Astrocyte (in vitro differentiated cells and primary cell): ENCODE data around the gene CFAP206. TPM values are rescaled to one million over a fixed set of nuclear protein-coding genes. Genes with fewer than 3 reads are reported as not detected.

ENCODE experiments used
- DNase-seq: peaks from one replicate; pipeline ENCODE4 v3.0.0-alpha.2; 2010; ENCODE audit warnings: low read depth
- FAIRE-seq: peaks from 2 replicates; lab custom pipeline; 2011; peaks lifted over from hg19 to GRCh38; lab: Jason Lieb, UNC
- H2AFZ ChIP-seq: 2 replicates; pipeline ENCODE4 v1.6.0; 2012; ENCODE audit warnings: low read depth, low read length, inconsistent platforms
- H3K27ac ChIP-seq: 2 replicates; pipeline ENCODE4 v1.5.1; 2011; ENCODE audit warnings: low read depth, low read length, inconsistent platforms
- H3K27me3 ChIP-seq: 2 replicates; pipeline ENCODE4 v1.6.0; 2011; ENCODE audit warnings: low read length, inconsistent platforms; ENCODE audit not compliant: insufficient read depth
- H3K36me3 ChIP-seq: 2 replicates; pipeline ENCODE4 v1.5.1; 2011; ENCODE audit warnings: low read length, inconsistent platforms; ENCODE audit not compliant: insufficient read depth
- H3K4me1 ChIP-seq: 2 replicates; pipeline ENCODE4 v1.5.1; 2011; ENCODE audit warnings: low read length, inconsistent platforms; ENCODE audit not compliant: insufficient read depth
- H3K4me2 ChIP-seq: 2 replicates; pipeline ENCODE4 v1.6.0; 2012; ENCODE audit warnings: low read length, inconsistent platforms
- H3K4me3 ChIP-seq: 2 replicates; pipeline ENCODE4 v1.5.1; 2011; ENCODE audit warnings: low read depth, mild to moderate bottlenecking, low read length, inconsistent platforms; ENCODE audit not compliant: insufficient read depth
- H3K79me2 ChIP-seq: 2 replicates; pipeline ENCODE4 v1.6.0; 2012; ENCODE audit warnings: mild to moderate bottlenecking, low read length, inconsistent platforms; ENCODE audit not compliant: insufficient read depth
- H3K9ac ChIP-seq: 2 replicates; pipeline ENCODE4 v1.6.0; 2012; ENCODE audit warnings: mild to moderate bottlenecking, low read length, inconsistent platforms
- H3K9me3 ChIP-seq: 2 replicates; pipeline ENCODE4 v1.5.1; 2012; ENCODE audit warnings: low read depth, mild to moderate bottlenecking, low read length, inconsistent platforms; ENCODE audit not compliant: insufficient read depth
- H4K20me1 ChIP-seq: 2 replicates; pipeline ENCODE4 v1.6.0; 2012; ENCODE audit warnings: low read length, inconsistent platforms; ENCODE audit not compliant: insufficient read depth
- H3K27ac Mint-ChIP-seq: one replicate; pipeline ENCODE4 v1.8.0; 2021; ENCODE audit warnings: mild to moderate bottlenecking, mixed read lengths; ENCODE audit not compliant: unreplicated experiment
- H3K27me3 Mint-ChIP-seq: one replicate; pipeline ENCODE4 v1.8.0; 2021; ENCODE audit warnings: low read depth, mixed read lengths; ENCODE audit not compliant: unreplicated experiment
- H3K36me3 Mint-ChIP-seq: one replicate; pipeline ENCODE4 v1.8.0; 2021; ENCODE audit warnings: low read depth, mixed read lengths; ENCODE audit not compliant: unreplicated experiment
- H3K4me1 Mint-ChIP-seq: one replicate; pipeline ENCODE4 v1.8.0; 2021; ENCODE audit warnings: low read depth, mixed read lengths; ENCODE audit not compliant: unreplicated experiment
- H3K4me3 Mint-ChIP-seq: one replicate; pipeline ENCODE4 v1.8.0; 2021; ENCODE audit warnings: mild to moderate bottlenecking, moderate library complexity, mixed read lengths; ENCODE audit not compliant: unreplicated experiment
- H3K9me3 Mint-ChIP-seq: one replicate; pipeline ENCODE4 v1.8.0; 2021; ENCODE audit warnings: mild to moderate bottlenecking, mixed read lengths; ENCODE audit not compliant: unreplicated experiment
- CTCF ChIP-seq: IDR thresholded peaks from 2 replicates; pipeline ENCODE4 v1.5.1; 2011; ENCODE audit warnings: low read depth, mild to moderate bottlenecking, inconsistent platforms, low read length, moderate library complexity; ENCODE audit not compliant: insufficient read depth
- EZH2 ChIP-seq: IDR thresholded peaks from 2 replicates; pipeline ENCODE4 v1.6.1; 2012; ENCODE audit warnings: mild to moderate bottlenecking, low read length, inconsistent platforms; ENCODE audit not compliant: insufficient read depth
- total RNA-seq: library from RNA; stranded (reverse); gene quantifications from 2 replicates; pipeline ENCODE4 v1.2.1, GENCODE V29; 2021

Gene CFAP206
- total RNA-seq, 1 donor from 2014 or later, result 0.79 TPM

- H3K27ac Mint-ChIP-seq, result no peak overlapping the region
- no peaks in the 10 kb centered on the region for H3K9me3 Mint-ChIP-seq
- H3K79me2 ChIP-seq, result no peaks in the 10 kb centered on the region
- H3K4me3 Mint-ChIP-seq, result no peak overlapping the region
- H3K27me3 ChIP-seq, result no peaks in the 10 kb centered on the region
- H3K9me3 ChIP-seq, result no peaks in the 10 kb centered on the region
- no peak overlapping the region for H3K27ac ChIP-seq
- no peaks in the 10 kb centered on the region for H3K36me3 Mint-ChIP-seq
- no peak overlapping the region for H3K4me3 ChIP-seq
- DNase-seq (no peak), FAIRE-seq (no peak)
- H3K4me1 Mint-ChIP-seq, result no peaks in the 10 kb centered on the region
- no peak overlapping the region for H3K9ac ChIP-seq
- no peak for TF ChIP-seq CTCF
- TF ChIP-seq EZH2, result no peak
- no peak overlapping the region for H3K4me2 ChIP-seq
- H2AFZ ChIP-seq, result no peak overlapping the region
- no peaks in the 10 kb centered on the region for H4K20me1 ChIP-seq
- H3K27me3 Mint-ChIP-seq, result no peaks in the 10 kb centered on the region
- H3K4me1 ChIP-seq, result no peaks in the 10 kb centered on the region
- H3K36me3 ChIP-seq, result peaks cover 4% of the 10 kb centered on the region
These were observed 87.1 kb downstream of the CFAP206 start for GRCh38 chr6:87494761-87495422.

- Histone ChIP-seq H2AFZ (no peak overlapping the region), H3K36me3 (peaks cover 4% of the 10 kb centered on the region), H3K4me2 (no peak overlapping the region), H3K79me2 (no peaks in the 10 kb centered on the region), H3K9ac (no peak overlapping the region), H3K27me3 (no peaks in the 10 kb centered on the region), H3K27ac (no peak overlapping the region), H3K4me1 (no peaks in the 10 kb centered on the region), H4K20me1 (no peaks in the 10 kb centered on the region), H3K4me3 (no peak overlapping the region), H3K9me3 (no peaks in the 10 kb centered on the region)
- Mint-ChIP-seq H3K27ac (no peak overlapping the region), H3K9me3 (no peaks in the 10 kb centered on the region), H3K4me3 (no peak overlapping the region), H3K27me3 (no peaks in the 10 kb centered on the region), H3K4me1 (peaks cover 2% of the 10 kb centered on the region), H3K36me3 (peaks cover 1% of the 10 kb centered on the region)
- FAIRE-seq (no peak), DNase-seq (no peak)
- TF ChIP-seq EZH2, result no peak
- TF ChIP-seq CTCF, result no peak
These were observed 90.3 kb downstream of the CFAP206 start for GRCh38 chr6:87498048-87498447.
